ENCODE results near the gene EHD4.

Gene EHD4

GRCh38 chr15:41972253-41973242, at the start of gene EHD4:
Gene EHD4 (minus strand): TSS chr15:41972557. CDS start chr15:41972494, 63 bp downstream.
- DNase-seq: peak; percentile 95

GRCh38 chr15:42021593-42021992, 49.2 kb upstream of the EHD4 start:
- no peak for DNase-seq

DNA sequence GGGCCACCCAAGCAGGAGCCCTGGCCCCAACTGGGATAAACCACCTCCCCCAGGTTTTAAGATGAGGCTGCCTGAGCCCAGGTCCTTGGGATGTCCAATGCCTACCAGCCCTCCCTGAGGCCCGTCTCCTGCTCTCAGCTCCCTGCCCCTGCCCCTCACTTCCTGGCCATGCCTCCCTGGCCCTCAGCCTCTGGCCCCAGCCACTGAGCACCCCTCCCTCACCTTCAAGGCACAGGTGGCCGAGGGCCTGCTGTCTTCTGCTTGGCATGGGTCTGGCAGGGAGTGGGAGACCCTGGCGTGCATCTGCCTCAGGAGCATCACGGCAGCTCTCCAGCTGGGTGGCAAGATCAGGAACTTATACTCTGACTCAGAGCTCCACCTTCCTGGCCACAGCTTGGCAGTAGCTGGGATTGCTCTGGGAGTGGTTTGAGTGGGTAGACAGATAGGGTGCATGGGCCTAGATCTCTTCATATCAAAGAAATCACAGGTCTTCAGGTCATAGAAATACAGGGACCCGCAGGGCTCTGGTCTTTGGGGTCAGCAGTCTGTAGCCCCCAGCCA, 48.4 kb upstream of the EHD4 start, which contains the start of gene PLA2G4E:
Gene PLA2G4E, minus strand, starts transcription at position 330 of the 561 bp plus-strand sequence. Its CDS starts 12 bp downstream, at position 318.
- DNase-seq: no peak

DNA sequence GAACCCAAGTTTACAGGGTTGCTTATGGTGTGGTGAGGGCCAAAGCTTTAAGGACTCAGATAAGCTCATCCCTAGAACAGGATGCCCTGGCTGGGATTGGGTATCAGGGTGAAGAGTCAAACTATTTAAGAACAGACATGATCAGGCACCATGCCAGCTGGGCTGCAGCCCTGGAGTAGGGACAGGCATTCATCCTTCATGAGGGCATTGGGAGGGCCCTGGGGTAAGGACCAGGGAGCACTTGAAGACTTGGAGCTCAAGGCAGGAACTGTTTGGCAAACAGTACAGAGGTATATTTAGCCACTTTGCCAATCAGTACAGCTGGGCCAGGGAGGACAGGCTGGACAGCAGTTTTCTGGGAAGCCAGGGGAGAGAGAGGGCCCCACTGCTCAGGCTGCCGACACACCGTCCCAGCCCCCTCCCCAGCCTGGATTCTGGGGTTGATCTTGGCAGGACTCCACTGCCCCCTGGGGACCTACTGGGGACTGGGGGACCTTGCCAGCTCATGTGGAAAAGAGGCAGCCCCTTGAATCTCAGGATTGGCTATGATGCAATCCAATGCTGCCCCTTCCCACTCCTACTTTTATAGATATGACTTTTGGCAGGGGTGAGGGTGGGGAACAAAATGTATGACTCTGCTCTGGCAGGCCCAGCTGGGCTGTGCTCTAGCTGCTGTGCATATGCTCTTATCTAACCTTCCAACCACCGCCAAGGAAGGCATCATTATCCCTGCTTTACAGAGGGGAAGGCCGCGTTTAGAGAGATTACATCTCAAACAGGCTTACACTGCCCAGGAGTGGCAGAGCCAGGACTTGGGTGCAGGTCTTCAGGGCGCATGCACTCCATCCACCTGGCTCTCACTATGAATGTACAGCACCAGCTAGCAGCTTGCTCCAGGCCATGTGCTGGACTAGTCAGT, 46.2 kb upstream of the EHD4 start:
- DNase-seq: no peak

- no peak for DNase-seq
Observed at GRCh38 chr15:42016971-42017370, 44.6 kb upstream of the EHD4 start.

- DNase-seq: no peak
Observed at GRCh38 chr15:42014406-42014805, 42.0 kb upstream of the EHD4 start.

DNA sequence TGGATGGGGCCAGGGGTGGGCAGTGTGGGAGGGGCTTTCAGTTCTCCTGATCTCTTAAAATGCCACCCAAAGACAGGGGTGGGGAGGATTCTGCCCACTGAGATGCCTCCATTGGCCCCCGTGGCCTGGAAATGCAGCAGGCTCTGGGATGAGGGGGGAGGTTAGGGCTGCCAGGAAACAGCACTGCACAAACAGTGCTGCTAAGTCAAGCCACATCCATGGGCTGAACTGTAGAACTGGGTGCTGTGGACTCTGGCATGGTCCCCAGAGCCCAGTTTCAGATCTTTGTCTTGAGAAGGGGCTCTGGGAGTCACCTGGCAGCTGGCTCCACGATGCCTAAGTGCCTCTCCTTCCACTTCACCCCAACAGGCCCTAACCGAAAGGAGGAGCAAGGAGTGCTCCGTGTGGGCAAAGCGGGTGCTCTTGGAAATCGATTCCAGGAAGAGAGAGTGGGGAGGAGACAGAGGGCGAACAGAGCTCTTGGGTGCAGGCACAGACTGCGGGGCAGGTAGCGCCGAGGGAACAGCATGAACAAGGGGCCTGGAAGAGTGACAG, 40.6 kb upstream of the EHD4 start:
- no peak for DNase-seq

DNA sequence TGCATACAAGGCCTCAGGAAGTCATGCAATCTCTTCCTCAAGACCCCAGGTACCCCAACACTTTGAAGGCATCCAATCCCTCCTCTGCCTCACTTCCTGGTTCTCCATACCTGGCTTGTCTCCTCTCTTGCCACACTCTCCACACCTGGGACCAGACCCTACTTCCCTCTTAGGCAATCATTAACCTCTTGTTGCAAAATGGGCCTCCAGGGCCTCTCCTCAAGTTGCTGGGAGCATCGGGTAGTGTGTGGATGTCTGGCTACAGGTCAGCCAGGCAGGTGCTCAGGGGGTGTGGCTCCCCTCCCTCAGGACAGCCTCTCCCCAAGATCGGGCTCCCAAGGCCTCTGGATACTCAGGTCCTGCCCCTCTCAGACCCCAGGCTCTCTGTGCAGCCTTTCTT, 39.9 kb upstream of the EHD4 start:
- no peak for DNase-seq

GRCh38 chr15:42011074-42011473, 38.7 kb upstream of the EHD4 start:
- DNase-seq: no peak

- no peak for DNase-seq
Observed at GRCh38 chr15:42010434-42010833, 38.1 kb upstream of the EHD4 start.

DNA sequence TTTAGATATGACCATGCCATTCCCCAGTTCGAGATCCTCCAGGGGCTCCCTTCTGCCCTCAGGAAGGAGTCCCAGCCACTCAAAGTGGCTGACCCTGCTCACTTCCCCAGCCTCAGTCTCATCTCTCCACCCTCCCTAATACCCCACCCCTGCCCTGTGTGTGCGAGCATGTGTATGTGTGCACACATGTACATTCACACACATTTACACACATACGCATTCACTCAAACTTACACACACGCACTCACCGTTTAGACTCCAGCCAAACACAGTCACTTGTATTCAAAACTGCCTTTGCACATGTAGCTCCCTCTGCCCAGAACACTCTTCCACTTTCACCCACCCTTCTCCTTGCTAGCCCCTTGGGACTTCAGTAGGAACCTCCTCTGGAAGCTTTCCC, 37.1 kb upstream of the EHD4 start:
- DNase-seq: no peak

DNA sequence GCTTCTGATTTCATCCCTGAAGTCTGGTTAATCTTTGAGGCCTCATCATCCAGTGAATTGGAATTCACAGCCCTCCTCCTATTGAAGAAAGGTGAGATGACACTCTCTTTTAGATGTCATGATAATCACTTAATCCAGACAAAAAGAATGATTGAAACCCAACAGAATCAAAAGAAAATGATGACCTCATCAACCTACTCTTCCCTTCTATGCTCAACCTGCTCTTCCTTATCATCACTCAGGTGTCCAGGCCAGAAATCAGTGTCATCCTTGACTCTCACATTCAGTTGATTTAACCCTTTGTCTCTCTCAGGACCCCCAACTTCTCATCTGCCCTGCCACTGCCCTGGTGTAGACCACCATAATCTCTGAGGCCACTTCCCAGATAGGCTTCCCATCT, 36.7 kb upstream of the EHD4 start:
- no peak for DNase-seq

DNA sequence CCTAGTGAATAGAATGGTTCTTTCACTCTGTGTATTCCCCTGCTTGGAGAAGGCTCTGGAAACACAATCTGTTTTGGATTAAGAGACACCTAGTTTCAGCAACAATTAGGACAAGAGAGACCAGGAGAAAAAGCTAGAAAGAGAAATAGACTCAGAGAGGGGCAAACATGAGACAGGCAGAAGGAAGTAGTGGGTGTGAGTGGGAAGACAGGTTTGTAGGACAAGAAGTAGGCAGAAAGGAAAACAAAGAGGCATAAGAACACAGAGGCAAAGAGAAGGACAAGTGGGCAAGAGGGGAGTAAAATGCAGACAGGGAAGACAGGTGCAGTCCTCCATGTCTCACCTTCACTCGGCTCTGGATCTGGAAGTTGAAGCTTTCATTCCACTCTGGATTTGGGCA, 35.0 kb upstream of the EHD4 start:
- no peak for DNase-seq

GRCh38 chr15:42002333-42002732, 30.0 kb upstream of the EHD4 start:
- DNase-seq: no peak

- DNase-seq: no peak
Observed at GRCh38 chr15:42001236-42001635, 28.9 kb upstream of the EHD4 start.

GRCh38 chr15:41999290-42000285, 27.2 kb upstream of the EHD4 start:
- DNase-seq: no peak

- no peak for DNase-seq
Observed at GRCh38 chr15:41997845-41998244, 25.5 kb upstream of the EHD4 start.

DNA sequence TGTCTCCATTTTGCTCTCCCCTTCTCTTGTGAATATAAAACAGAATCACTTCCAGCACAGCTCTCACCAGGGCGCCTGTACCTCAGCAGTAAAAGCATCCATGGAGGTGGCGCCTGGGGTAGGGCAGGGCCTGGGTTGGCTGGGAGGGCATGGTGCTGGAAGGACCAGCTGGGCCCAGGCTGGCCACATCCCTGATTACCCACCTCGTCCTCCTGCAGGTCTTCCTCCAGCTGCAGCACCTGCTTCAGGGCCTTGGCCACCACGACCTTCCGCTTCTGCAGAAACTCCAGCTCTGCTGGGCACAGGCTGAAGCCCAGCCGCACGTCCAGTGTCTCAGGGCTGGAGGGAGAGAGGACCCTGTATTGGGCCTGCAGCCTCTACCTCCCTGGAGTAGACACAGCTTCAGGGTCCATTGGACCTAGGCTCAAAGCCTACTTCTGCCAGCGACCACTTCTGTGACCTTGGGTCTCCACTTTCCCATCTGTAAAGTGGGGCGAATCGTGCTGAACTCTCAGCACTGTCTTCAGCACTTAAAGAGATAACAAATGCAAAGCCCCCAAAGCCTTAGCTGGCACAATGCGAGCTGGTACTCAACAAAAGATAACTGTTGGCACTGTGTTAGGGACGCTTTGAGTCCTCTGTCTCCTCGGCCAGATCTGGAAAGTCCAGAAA, 24.7 kb upstream of the EHD4 start:
- no peak for DNase-seq

DNA sequence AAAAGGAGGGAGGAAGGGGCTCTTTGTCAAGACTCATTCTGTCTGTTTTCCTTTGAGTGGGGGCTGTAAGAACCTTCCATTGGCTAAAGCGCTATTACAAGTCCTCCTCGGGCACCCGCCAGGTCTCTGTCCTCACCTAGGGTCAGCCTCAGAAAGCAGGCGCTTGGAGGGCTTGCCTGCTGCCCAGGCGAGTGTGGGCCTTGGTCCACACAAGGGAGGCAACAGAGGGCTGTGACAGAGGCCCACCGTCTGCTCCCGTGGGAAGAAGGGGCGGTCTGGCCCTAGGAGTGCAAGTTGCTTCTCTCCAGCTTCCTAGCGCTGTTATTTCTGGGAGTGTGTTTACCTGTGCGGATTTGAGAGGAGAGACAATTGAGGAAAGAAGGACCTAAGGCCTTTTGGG, 24.0 kb upstream of the EHD4 start:
- DNase-seq: no peak

DNA sequence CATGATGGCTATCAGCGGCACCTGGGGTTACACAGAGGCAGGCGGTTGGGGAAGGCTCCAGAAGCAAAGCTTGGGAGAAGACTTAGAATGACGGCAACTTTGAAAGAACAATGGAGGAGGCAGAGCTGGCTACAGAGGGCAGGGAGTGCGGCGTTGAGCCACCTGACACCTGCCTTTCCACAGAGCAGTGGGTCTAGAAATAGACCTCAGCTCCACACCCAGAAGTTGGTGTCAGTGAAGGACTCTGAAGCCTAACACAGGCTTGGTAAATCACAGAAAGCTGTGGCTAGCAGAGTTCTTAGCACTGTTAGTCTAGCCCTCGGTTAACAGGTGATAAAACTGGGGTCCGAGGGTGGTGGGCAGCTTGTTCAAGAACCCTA, 23.1 kb upstream of the EHD4 start:
- DNase-seq: no peak
